Muscle of back (tissue), 11 donors: ENCODE data around the gene MCF2L2. TPM values are rescaled to one million over a fixed set of nuclear protein-coding genes. Genes with fewer than 3 reads are reported as not detected.
"Not testable (repeated sequence)": the region's sequence is repeated elsewhere in the genome, so short reads cannot be mapped to it uniquely, and the experiment has no call there.

Source experiments
- DNase-seq, 3 donors: peaks; one replicate each; pipeline versions ENCODE4 v3.0.0 to v3.0.0-alpha.2; 2013
- polyA plus RNA-seq, 10 donors: library from polyadenylated mRNA; unstranded; fragments of 120-200 nt; gene quantifications; one replicate each; pipeline ENCODE4 v1.2.1, GENCODE V29; 2013; ENCODE audit not compliant: insufficient read length in 10 of 10

Gene MCF2L2
- polyA plus RNA-seq, 10 donors, result 0.16 to 0.65 (median 0.39) TPM

DNA sequence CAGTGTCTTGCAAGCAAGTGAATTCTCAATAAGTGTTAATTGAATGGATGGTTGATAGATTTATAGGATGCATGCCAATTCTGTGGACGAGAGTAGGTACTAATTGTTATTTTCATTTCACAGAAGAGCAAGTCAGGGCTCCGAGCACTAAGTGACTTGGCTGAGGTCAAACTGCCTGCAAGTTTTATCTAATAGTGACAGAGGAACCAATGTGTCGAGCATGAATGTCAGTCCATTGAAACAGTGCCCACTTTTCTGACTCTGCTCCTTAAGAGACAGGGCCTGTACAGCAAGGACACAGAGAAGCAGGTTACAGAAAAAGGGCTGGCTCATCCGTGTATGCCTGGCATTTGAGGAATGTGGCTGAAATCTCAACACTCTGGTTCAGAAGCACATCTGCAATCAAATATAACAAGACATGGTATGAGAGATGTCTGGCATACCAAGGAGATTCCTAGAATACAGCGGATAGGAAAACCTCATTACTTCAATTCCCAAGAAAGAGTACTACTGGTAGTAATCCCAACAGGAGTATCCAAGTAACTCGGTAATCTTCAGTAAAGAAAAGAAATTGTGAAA is 181.3 kb downstream of the MCF2L2 start:
- DNase-seq, result no peak

- DNase-seq, result no peak
Observed at GRCh38 chr3:183244981-183245476, 183.4 kb downstream of the MCF2L2 start.

DNA sequence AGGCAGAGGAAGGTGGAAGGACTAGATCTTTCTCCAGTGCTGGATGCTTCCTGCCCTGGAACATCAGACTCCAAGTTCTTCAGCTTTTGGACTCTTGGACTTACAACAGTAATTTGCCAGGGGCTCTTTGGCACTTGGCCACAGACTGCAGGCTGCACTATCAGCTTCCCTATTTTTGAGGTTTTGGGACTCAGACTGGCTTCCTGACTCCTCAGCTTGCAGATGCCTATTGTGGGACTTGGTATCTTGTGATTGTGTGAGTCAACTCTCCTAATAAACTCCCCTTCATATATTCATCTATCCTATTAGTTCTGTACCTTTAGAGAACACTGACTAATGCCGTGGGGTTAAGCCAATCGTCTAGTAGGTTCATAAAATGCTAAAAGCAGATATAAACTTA is 184.2 kb downstream of the MCF2L2 start:
- peak in 1 of 3 donors; percentile 40 for DNase-seq

DNA sequence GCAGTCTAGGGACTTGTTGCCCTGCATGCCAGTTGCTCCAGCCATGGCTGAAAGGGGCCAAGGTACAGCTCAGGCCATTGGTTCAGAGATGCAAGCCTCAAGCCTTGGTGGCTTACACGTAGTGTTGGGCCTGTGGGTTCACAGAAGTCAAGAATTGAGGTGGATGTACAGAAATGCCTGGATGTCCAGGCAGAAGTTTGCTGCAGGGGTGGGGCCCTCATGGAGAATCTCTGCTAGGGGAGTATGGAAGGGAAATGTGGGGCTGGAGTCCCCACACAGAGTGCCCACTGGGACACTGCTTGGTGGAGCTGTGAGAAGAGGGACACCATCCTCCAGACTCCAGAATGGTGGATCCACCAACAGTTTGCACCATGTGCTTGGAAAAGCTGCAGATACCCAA is 186.0 kb downstream of the MCF2L2 start:
- no peak for DNase-seq

DNA sequence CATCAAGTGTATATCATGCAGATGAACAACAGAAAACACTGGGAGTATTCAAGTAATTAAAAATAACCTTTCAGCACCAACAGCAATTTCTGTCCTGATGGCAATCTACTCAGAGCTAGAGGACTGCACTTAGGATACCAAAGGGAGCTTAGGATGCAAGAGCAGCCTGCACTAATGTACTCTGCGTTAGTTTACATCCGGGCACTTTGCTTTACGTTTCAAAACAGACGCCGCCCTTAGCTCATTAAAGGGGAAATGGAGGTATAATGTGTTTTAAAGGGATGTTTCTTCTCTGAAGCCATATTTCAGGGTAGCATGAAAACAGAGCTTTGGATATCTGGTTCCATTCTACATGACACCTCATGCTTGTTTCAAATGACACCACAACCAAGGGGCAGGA is 189.4 kb downstream of the MCF2L2 start:
- no peak for DNase-seq

DNA sequence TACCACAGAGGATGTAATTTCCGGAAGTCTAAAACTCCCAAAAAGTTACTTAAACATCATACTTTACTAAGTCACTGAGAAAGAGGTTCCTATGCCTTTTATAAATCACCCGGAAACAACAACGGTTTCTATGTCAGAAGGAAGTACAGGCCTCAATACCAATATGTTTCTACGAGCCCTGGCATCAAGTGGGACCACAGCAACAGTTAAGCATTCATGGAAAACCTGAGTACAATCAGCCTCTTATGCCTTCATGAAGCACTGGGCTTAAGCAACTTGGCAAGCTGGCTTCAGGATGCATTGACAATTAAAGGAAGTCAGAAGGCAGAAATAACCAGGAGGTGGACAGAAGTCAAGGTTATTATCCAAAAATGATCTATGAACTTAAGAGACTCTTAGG is 194.5 kb downstream of the MCF2L2 start:
- DNase-seq, result no peak

- DNase-seq, result no peak
Observed at GRCh38 chr3:183230826-183231225, 197.6 kb downstream of the MCF2L2 start.

- DNase-seq, result not testable (repeated sequence)
Observed at GRCh38 chr3:183230251-183230650, 198.2 kb downstream of the MCF2L2 start.

DNA sequence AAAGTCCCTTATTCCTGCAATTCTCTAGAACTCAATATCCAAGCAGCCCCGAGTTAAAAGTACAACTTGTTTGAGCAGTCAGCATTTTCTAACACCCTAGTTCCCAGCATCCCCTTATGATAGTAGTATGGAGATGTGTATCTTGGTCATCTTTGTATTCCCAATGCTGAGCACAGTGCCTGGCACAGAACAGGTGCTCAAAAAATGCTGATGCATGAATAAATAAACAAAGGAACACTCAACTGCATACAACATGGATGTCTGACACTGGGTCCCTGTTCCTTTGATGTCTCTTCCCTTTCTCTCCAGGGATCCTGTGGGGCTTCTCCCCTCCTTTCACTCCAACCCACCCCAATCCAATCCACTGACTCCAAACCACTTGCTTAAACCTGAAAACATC is 199.2 kb downstream of the MCF2L2 start:
- no peak for DNase-seq

DNA sequence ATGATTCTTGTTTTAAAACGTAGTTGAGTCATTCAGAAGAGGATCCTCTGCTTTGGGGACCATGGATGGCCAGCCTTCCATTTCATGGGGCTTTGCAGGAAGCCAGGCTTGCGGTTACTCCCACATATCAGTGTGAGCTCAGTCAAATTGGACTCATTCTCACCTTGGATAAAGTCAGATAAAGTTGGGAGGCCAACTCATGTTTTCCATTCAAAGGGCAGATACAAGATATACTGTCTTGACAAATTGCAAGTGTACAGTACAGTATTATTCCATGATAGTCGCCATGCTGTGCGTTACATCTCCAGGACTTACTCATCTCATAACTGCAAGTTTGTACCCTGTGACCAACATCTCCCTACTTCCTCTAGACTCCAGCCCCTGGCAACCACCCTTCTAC is 200.8 kb downstream of the MCF2L2 start:
- no peak for DNase-seq

DNA sequence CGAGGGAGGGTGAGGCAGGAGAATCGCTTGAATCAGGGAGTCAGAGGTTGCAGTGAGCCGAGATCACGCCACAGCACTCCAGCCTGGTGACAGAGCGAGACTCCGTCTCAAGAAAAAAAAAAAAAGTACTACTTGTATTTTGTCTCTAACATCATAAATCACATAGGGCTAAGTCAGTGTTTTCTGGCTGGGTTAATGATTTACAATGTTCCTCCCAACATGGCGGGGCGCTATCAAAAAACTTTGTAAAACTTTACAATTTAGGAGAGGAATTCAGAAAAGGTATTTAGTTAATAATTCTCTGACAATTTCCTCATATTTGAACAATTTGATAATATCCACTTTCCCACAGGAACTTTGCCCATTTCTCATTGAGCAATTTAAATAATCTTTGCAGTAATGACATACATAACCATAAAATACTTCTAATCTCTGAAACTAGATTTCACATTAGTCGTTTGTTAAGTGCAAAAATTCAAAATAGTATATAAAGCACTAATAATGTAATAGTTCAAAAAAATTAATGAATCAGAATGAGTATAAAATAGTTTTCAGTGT is 202.0 kb downstream of the MCF2L2 start:
- no peak for DNase-seq

- DNase-seq, result no peak
Observed at GRCh38 chr3:183224180-183224970, 204.0 kb downstream of the MCF2L2 start.

GRCh38 chr3:183222631-183223235 is 205.7 kb downstream of the MCF2L2 start:
- DNase-seq, result no peak

GRCh38 chr3:183220828-183221227 is 207.6 kb downstream of the MCF2L2 start:
- no peak for DNase-seq

DNA sequence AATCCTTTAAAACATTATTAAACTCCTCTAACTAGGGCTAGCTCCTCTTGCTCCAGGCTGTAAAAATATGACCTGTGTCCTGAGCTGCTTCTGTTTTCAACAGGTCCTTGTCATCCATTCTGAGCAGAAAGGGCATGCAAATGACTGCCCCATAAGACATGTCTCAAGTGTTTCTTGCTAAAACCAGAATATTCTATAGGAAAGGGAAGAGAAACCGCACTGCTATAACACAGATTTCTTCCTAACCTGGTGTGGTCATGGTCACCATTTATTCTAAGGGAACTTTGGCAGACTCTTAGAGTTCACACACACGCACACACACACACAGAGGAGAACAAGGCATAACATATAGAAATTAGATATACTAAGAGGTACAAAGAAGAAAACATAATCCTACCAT is 209.6 kb downstream of the MCF2L2 start:
- no peak for DNase-seq

GRCh38 chr3:183217548-183218332 is 210.7 kb downstream of the MCF2L2 start:
- DNase-seq, result no peak

DNA sequence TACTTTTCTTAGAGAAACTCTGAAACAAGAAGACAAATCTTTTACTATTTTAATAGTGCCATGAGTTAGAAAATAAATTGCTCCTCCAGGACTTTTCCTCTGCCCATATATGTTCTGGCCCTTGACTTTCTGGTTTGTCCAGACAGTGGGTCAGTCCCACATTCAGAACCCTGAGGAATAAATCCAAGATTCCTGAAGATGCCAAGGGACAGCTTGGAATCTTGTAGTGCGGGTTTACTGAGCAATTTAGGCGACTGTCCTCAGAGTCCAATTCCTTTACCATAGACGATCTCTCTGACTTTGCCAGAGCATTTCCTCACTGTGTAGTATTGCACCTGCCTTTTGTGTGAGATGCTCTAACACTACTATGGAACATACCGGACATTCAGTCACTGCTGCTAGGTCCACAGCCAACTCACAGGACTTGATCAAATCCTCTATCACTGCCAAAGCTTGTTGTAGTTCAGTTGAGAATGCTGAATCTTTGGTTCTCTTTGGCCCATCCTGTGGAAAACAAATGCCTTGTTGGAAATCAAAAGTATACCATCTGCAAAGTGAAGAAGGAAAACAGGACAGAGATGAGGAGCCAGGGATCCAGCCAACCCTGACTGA is 212.7 kb downstream of the MCF2L2 start:
- DNase-seq, result no peak

DNA sequence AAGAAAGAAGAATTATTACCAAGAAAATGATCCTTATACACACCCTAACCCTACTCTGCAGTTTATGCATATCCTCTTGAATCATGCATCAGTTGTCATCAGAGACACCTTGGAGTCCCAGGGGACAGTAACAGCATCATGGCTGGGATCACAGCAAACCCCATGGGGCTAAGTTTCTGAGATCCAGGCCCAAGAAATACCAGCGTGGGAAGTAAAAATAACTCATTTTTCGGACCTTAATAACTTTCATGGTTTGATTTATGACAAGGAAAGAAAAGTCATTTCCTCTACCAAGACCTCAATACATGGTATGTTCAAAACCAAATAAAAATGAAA is 214.2 kb downstream of the MCF2L2 start:
- DNase-seq, result no peak

DNA sequence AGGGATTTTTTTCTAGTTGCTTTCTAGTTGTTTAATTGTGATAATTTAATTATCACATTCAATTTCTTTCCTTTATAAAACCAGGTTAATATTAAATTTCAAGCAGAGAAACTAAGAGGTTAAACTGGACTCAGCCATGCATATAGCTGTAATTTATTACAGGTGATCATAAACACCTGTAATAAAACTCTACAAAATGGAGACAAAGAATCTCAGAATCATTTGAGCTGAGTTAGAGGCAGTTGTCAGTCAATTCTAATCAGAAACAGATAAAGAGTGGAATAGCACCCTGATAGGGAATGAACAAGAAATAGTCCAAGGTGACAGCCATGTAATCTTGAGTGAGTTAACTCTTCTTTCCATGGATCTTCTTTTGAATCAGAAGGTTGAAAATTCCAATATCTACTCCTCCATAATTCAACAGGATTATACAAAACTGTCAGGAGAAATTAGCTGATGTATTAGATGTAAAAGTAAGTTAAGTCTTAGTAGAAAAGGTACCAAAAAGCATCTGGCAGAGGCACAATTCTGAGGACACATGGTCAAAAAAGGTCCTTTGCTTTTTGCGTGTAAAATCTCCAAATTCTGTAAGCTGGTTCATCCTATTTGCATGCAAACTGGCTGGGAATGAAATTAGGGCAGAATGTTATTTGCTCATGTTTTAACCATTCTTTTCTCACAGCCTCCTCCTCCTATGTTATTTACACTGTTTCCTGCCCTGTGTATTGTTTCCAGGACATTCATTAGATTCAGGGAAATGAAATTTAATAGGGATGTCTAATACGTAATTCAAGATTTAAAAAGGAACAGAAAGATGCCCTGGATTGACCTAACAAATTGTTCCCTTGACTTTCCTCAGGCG is 214.8 kb downstream of the MCF2L2 start:
- no peak for DNase-seq

GRCh38 chr3:183212565-183212964 is 215.9 kb downstream of the MCF2L2 start:
- DNase-seq, result peak in 1 of 3 donors; percentile 44

- no peak for DNase-seq
Observed at GRCh38 chr3:183212096-183212495, 216.3 kb downstream of the MCF2L2 start.
